ENCODE data around the gene BHLHE40.

Gene BHLHE40

GRCh38 chr3:5010706-5011554 lies 31.7 kb downstream of the BHLHE40 start:
- H3K9me2 ChIP-seq (replicated peaks; ENCODE audit: insufficient read depth, low read length), result no peaks in the 10 kb centered on the region
- peak overlapping the region; percentile 54 for H3K4me2 ChIP-seq (ENCODE audit: low read depth, low read length, poor library complexity, severe bottlenecking)
- H3K9me3 ChIP-seq (ENCODE audit: insufficient read depth, low read length), result no peaks in the 10 kb centered on the region
- H2AFZ ChIP-seq (ENCODE audit: low read depth, low read length, severe bottlenecking), result no peak overlapping the region
- H3K27me3 ChIP-seq (ENCODE audit: low read length), result 0 out of 2 replicates have a peak, but pooled peaks cover 3% of the 10 kb centered on the region
- TF ChIP-seq EZH2phosphoT487 (conservative IDR thresholded peaks at IDR 0.05; ENCODE audit: low read length), result no peak
- no peak for TF ChIP-seq CTCF (IDR thresholded peaks at IDR 0.05; ENCODE audit: insufficient read depth, low read length, poor library complexity, severe bottlenecking)
- H3K36me3 ChIP-seq (ENCODE audit: low read length), result no peaks in the 10 kb centered on the region
- no peak overlapping the region for H3K4me3 ChIP-seq (ENCODE audit: insufficient read depth, low read length, poor library complexity, severe bottlenecking)
- H4K20me1 ChIP-seq (ENCODE audit: low read depth, low read length), result no peaks in the 10 kb centered on the region
- H3K9ac ChIP-seq (ENCODE audit: low read length), result peak overlapping the region; percentile 21; the same call in 1 of the 2 replicates
- H3F3A ChIP-seq (ENCODE audit: insufficient read depth), result peaks cover 13% of the 10 kb centered on the region
- no peaks in the 10 kb centered on the region for H3K79me2 ChIP-seq (ENCODE audit: insufficient read depth, low read length)
- peak overlapping the region; percentile 78 for H3K27ac ChIP-seq (ENCODE audit: low read depth, low read length)

GRCh38 chr3:5011555-5012256 lies 32.5 kb downstream of the BHLHE40 start:
- Histone ChIP-seq H3K27me3 (ENCODE audit: low read length) (0 out of 2 replicates have a peak, but pooled peaks cover 3% of the 10 kb centered on the region), H3K4me3 (ENCODE audit: insufficient read depth, low read length, poor library complexity, severe bottlenecking) (no peak overlapping the region), H3K79me2 (ENCODE audit: insufficient read depth, low read length) (no peaks in the 10 kb centered on the region), H3K36me3 (ENCODE audit: low read length) (no peaks in the 10 kb centered on the region), H3K9me2 (replicated peaks; ENCODE audit: insufficient read depth, low read length) (no peaks in the 10 kb centered on the region), H3K9me3 (ENCODE audit: insufficient read depth, low read length) (no peaks in the 10 kb centered on the region), H3F3A (ENCODE audit: insufficient read depth) (peaks cover 13% of the 10 kb centered on the region), H3K4me2 (ENCODE audit: low read depth, low read length, poor library complexity, severe bottlenecking) (peak overlapping the region; percentile 54), H2AFZ (ENCODE audit: low read depth, low read length, severe bottlenecking) (peak overlapping the region; percentile 80), H3K27ac (ENCODE audit: low read depth, low read length) (peak overlapping the region; percentile 78), H4K20me1 (ENCODE audit: low read depth, low read length) (no peaks in the 10 kb centered on the region), H3K9ac (ENCODE audit: low read length) (peak overlapping the region; percentile 21; the same call in 1 of the 2 replicates)
- TF ChIP-seq EZH2phosphoT487 (conservative IDR thresholded peaks at IDR 0.05; ENCODE audit: low read length) (no peak), CTCF (IDR thresholded peaks at IDR 0.05; ENCODE audit: insufficient read depth, low read length, poor library complexity, severe bottlenecking) (no peak)

GRCh38 chr3:5012367-5012766 lies 33.1 kb downstream of the BHLHE40 start:
- TF ChIP-seq EZH2phosphoT487 (conservative IDR thresholded peaks at IDR 0.05; ENCODE audit: low read length) (no peak), CTCF (IDR thresholded peaks at IDR 0.05; ENCODE audit: insufficient read depth, low read length, poor library complexity, severe bottlenecking) (no peak)

More at GRCh38 chr3:5012367-5012766, 33.1 kb downstream of the BHLHE40 start:
- H3K9me3 ChIP-seq (ENCODE audit: insufficient read depth, low read length), result no peaks in the 10 kb centered on the region
- peak overlapping the region; percentile 78 for H3K27ac ChIP-seq (ENCODE audit: low read depth, low read length)
- peak overlapping the region; percentile 54 for H3K4me2 ChIP-seq (ENCODE audit: low read depth, low read length, poor library complexity, severe bottlenecking)
- 0 out of 2 replicates have a peak, but pooled peaks cover 2% of the 10 kb centered on the region for H3K27me3 ChIP-seq (ENCODE audit: low read length)
- H3K9me2 ChIP-seq (replicated peaks; ENCODE audit: insufficient read depth, low read length), result no peaks in the 10 kb centered on the region
- no peak overlapping the region for H3K4me3 ChIP-seq (ENCODE audit: insufficient read depth, low read length, poor library complexity, severe bottlenecking)
- H2AFZ ChIP-seq (ENCODE audit: low read depth, low read length, severe bottlenecking), result no peak overlapping the region
- peaks cover 13% of the 10 kb centered on the region for H3F3A ChIP-seq (ENCODE audit: insufficient read depth)
- no peaks in the 10 kb centered on the region for H3K36me3 ChIP-seq (ENCODE audit: low read length)
- no peak overlapping the region for H3K9ac ChIP-seq (ENCODE audit: low read length)
- no peaks in the 10 kb centered on the region for H3K79me2 ChIP-seq (ENCODE audit: insufficient read depth, low read length)
- H4K20me1 ChIP-seq (ENCODE audit: low read depth, low read length), result no peaks in the 10 kb centered on the region
